ENCODE results near the gene THSD7A. TPM values are rescaled to one million over a fixed set of nuclear protein-coding genes. Genes with fewer than 3 reads are reported as not detected.

Gene THSD7A
- total and polyA plus RNA-seq, 2 of the 4 experiments (the other 2 are of a cell fraction): 0.02 to 0.18 TPM

GRCh38 chr7:11346302-11346701 is 485.7 kb downstream of the THSD7A start:
- Histone ChIP-seq H3K18ac (ENCODE audit: low read depth, low read length) (no peak overlapping the region), H3K27me3 (ENCODE audit: control insufficient read depth, insufficient read depth, low read length) (no peaks in the 10 kb centered on the region), H3K56ac (ENCODE audit: extremely low read depth, insufficient read depth, low read length) (no peak overlapping the region), H2BK5ac (ENCODE audit: low read depth, low read length, poor library complexity, severe bottlenecking) (no peak overlapping the region), H4K20me1 (ENCODE audit: insufficient read depth, low read length) (no peaks in the 10 kb centered on the region), H2BK20ac (ENCODE audit: low read depth, low read length) (no peak overlapping the region), H3K4me2 (ENCODE audit: low read depth, low read length) (no peak overlapping the region), H4K8ac (ENCODE audit: low read depth in 2 of 2, low read length in 2 of 2) (no peak overlapping the region), H3K9me3 (ENCODE audit: control insufficient read depth, insufficient read depth, low read length) (no peaks in the 10 kb centered on the region), H2AFZ (replicated peaks; ENCODE audit: low read length, poor library complexity) (no peak overlapping the region), H3K4me1 (ENCODE audit: control insufficient read depth, insufficient read depth, low read length) (no peaks in the 10 kb centered on the region), H3K4me3 (ENCODE audit: insufficient read depth, low read depth, low read length) (no peak overlapping the region), H2AK9ac (replicated peaks; ENCODE audit: low read depth, low read length, poor library complexity) (no peak overlapping the region), H3K4ac (ENCODE audit: low read depth, low read length) (no peak overlapping the region), H3K79me1 (ENCODE audit: low read depth in 1 of 2, low read length in 2 of 2) (no peaks in the 10 kb centered on the region), H2BK15ac (ENCODE audit: low read depth, low read length) (no peak overlapping the region), H3K9ac (ENCODE audit: low read depth, low read length) (no peak overlapping the region), H2BK120ac (ENCODE audit: low read depth, low read length) (no peak overlapping the region), H2AK5ac (ENCODE audit: low read depth, low read length) (no peak overlapping the region), H3K14ac (replicated peaks; ENCODE audit: low read depth, low read length) (no peak overlapping the region), H3K9me1 (ENCODE audit: insufficient read depth, low read length) (no peaks in the 10 kb centered on the region), H3K36me3 (ENCODE audit: control insufficient read depth, insufficient read depth, low read length) (no peaks in the 10 kb centered on the region), H4K5ac (ENCODE audit: low read depth, low read length) (no peak overlapping the region), H3K27ac (ENCODE audit: insufficient read depth, low read length) (no peak overlapping the region), H4K91ac (ENCODE audit: insufficient read depth, low read depth, low read length) (no peak overlapping the region), H3K23ac (ENCODE audit: low read depth, low read length) (no peak overlapping the region)
- no CpG with 5 or more reads among the region's 2 CpGs for WGBS, 2 experiments (ENCODE audit: extremely low coverage in 2 of 2, insufficient read length in 1 of 2)
- in situ Hi-C loops (cut with MboI; ENCODE audit: low sequenced_read_pairs) (no loop called here), intact Hi-C loops (cut with micrococcal nuclease) (no loop called here), dilution Hi-C loops (cut with HindIII; ENCODE audit: low sequenced_read_pairs, unreplicated experiment) (no loop called here)
- BruUV-seq (replicated peaks): no TSS peak
- ATAC-seq (ENCODE audit: low read depth) (no peak), DNase-seq (no peak)
- POLR2A ChIA-PET (ENCODE audit: unreplicated experiment): interaction anchor here (0.5 kb wide), 1 partner anchor 1998 kb away, joined by 9 read pairs; no protein-coding TSS in a partner anchor
- CTCF ChIA-PET: no interaction called here
- TF ChIP-seq POLR2A (IDR thresholded peaks at IDR 0.05; ENCODE audit: low read depth, low read length): no peak
- TF ChIP-seq FOS (IDR thresholded peaks at IDR 0.05; ENCODE audit: low read depth, low read length): no peak
- TF ChIP-seq RAD21 (IDR thresholded peaks at IDR 0.05; ENCODE audit: low read length): no peak
- no peak for TF ChIP-seq CTCF (conservative IDR thresholded peaks at IDR 0.05; ENCODE audit: low read depth, low read length)
- no peak for TF ChIP-seq BHLHE40 (IDR thresholded peaks at IDR 0.05; ENCODE audit: low read depth, low read length)
- no peak for TF ChIP-seq MXI1 (IDR thresholded peaks at IDR 0.05; ENCODE audit: borderline replicate concordance, low read depth, low read length)
- TF ChIP-seq MAZ (IDR thresholded peaks at IDR 0.05; ENCODE audit: borderline replicate concordance, low read depth, low read length): no peak
- no peak for TF ChIP-seq USF2 (IDR thresholded peaks at IDR 0.05; ENCODE audit: low read depth, low read length)
- no peak for TF ChIP-seq RCOR1 (IDR thresholded peaks at IDR 0.05; ENCODE audit: insufficient replicate concordance, low read length)
- no peak for TF ChIP-seq ELK1 (IDR thresholded peaks at IDR 0.05; ENCODE audit: borderline replicate concordance, low read depth, low read length)
- no peak for TF ChIP-seq MAFK (IDR thresholded peaks at IDR 0.05; ENCODE audit: low read depth, low read length)
- no peak for TF ChIP-seq SMC3 (IDR thresholded peaks at IDR 0.05; ENCODE audit: low read depth, low read length)
- TF ChIP-seq RFX5 (IDR thresholded peaks at IDR 0.05; ENCODE audit: low read depth, low read length): no peak
- TF ChIP-seq CEBPB (IDR thresholded peaks at IDR 0.05; ENCODE audit: low read depth, low read length): no peak
- TF ChIP-seq NFE2L2 (IDR thresholded peaks at IDR 0.05; ENCODE audit: low read depth, low read length): no peak
- TF ChIP-seq CHD1 (IDR thresholded peaks at IDR 0.05; ENCODE audit: low read depth, low read length): no peak

Data from IMR-90 (cell line).